WTC11 (cell line): ENCODE results near the gene KSR2. TPM values are rescaled to one million over a fixed set of nuclear protein-coding genes. Genes with fewer than 3 reads are reported as not detected.
A peak's percentile ranks its signal among the peaks of the same experiment; 100 is the strongest.

Experiments
- ATAC-seq: fragments of 200-7000 bp; cut with Tn5 transposase; 2 replicates; pipeline ENCODE4 v1.10.0; 2021; ENCODE audit warnings: mild to moderate bottlenecking, moderate library complexity
- CTCF ChIA-PET: fragments of 300-600 bp; sonication (Branson Sonifier 250); formaldehyde crosslinking; loops from one replicate; lab custom pipeline; 2021; ENCODE audit warnings: antibody characterized with exemption; lab: Charles Lee
- POLR2A ChIA-PET: fragments of 350-600 bp; sonication (Branson Sonifier 250); formaldehyde crosslinking; loops from one replicate; lab custom pipeline; 2021; ENCODE audit warnings: antibody characterized with exemption; lab: Charles Lee
- DNase-seq: peaks from one replicate; pipeline ENCODE4 v3.0.0; 2021; ENCODE audit warnings: low spot score
- H3K27ac Mint-ChIP-seq: 2 replicates; pipeline ENCODE4 v1.8.0; 2021; ENCODE audit warnings: mixed read lengths
- H3K27me3 Mint-ChIP-seq: 2 replicates; pipeline ENCODE4 v1.8.0; 2021; ENCODE audit warnings: low read depth, mild to moderate bottlenecking, moderate library complexity, mixed read lengths
- H3K36me3 Mint-ChIP-seq: 2 replicates; pipeline ENCODE4 v1.8.0; 2021; ENCODE audit warnings: mixed read lengths
- H3K4me1 Mint-ChIP-seq: 2 replicates; pipeline ENCODE4 v1.8.0; 2022; ENCODE audit warnings: mixed read lengths
- H3K4me3 Mint-ChIP-seq: 2 replicates; pipeline ENCODE4 v1.8.0; 2021; ENCODE audit warnings: mild to moderate bottlenecking, moderate library complexity, mixed read lengths
- H3K9me3 Mint-ChIP-seq: 2 replicates; pipeline ENCODE4 v1.8.0; 2021; ENCODE audit warnings: mixed read lengths
- E2F4 ChIP-seq: sonication (generic); formaldehyde crosslinking; IDR thresholded peaks from 2 replicates; pipeline ENCODE4 v1.8.1; 2022; ENCODE audit warnings: low read depth, mild to moderate bottlenecking, moderate library complexity, missing genetic modification reagents, borderline replicate concordance
- ESRRA ChIP-seq: sonication (generic); formaldehyde crosslinking; IDR thresholded peaks from 2 replicates; pipeline ENCODE4 v1.8.1; 2022; ENCODE audit warnings: mild to moderate bottlenecking, missing genetic modification reagents, borderline replicate concordance
- FOXJ3 ChIP-seq: sonication (generic); formaldehyde crosslinking; IDR thresholded peaks from 2 replicates; pipeline ENCODE4 v1.9.0; 2021; ENCODE audit warnings: missing genetic modification reagents, mild to moderate bottlenecking, borderline replicate concordance
- GRHL2 ChIP-seq: fragments of 250-450 bp; sonication (Bioruptor Pico); IDR thresholded peaks from 2 replicates; pipeline ENCODE4 v1.8.0; 2022; ENCODE audit warnings: mild to moderate bottlenecking, moderate library complexity; ENCODE audit not compliant: insufficient replicate concordance, severe bottlenecking
- GTF2I ChIP-seq: fragments of 250-450 bp; sonication (Bioruptor Pico); conservative IDR thresholded peaks from 2 replicates; pipeline ENCODE4 v1.4.0; 2021; ENCODE audit warnings: mild to moderate bottlenecking
- IRF2 ChIP-seq: sonication (generic); formaldehyde crosslinking; IDR thresholded peaks from 2 replicates; pipeline ENCODE4 v1.8.0; 2022; ENCODE audit warnings: low read depth, missing genetic modification reagents, borderline replicate concordance
- KAT7 ChIP-seq: sonication (generic); formaldehyde crosslinking; IDR thresholded peaks from 2 replicates; pipeline ENCODE4 v1.8.1; 2023; ENCODE audit warnings: missing genetic modification reagents, mild to moderate bottlenecking, borderline replicate concordance
- NR3C1 ChIP-seq: sonication (generic); formaldehyde crosslinking; conservative IDR thresholded peaks from 2 replicates; pipeline ENCODE4 v1.8.1; 2023; ENCODE audit warnings: low read depth, mild to moderate bottlenecking, missing genetic modification reagents
- PRDM15 ChIP-seq: sonication (generic); formaldehyde crosslinking; IDR thresholded peaks from 2 replicates; pipeline ENCODE4 v1.8.0; 2022; ENCODE audit warnings: missing genetic modification reagents
- SOX15 ChIP-seq: fragments of 250-450 bp; sonication (Bioruptor Pico); IDR thresholded peaks from 2 replicates; pipeline ENCODE4 v1.9.0; 2021; ENCODE audit warnings: mild to moderate bottlenecking
- SP1 ChIP-seq: sonication (generic); formaldehyde crosslinking; conservative IDR thresholded peaks from 2 replicates; pipeline ENCODE4 v1.8.1; 2022; ENCODE audit warnings: missing genetic modification reagents
- TCF7 ChIP-seq: sonication (generic); formaldehyde crosslinking; IDR thresholded peaks from 2 replicates; pipeline ENCODE4 v1.8.0; 2022; ENCODE audit warnings: mild to moderate bottlenecking, low read depth, missing genetic modification reagents, moderate library complexity
- TEAD4 ChIP-seq: sonication (generic); formaldehyde crosslinking; IDR thresholded peaks from 2 replicates; pipeline ENCODE4 v1.8.0; 2022; ENCODE audit warnings: mild to moderate bottlenecking, missing genetic modification reagents
- ZNF121 ChIP-seq: sonication (generic); formaldehyde crosslinking; IDR thresholded peaks from 2 replicates; pipeline ENCODE4 v1.8.0; 2023; ENCODE audit warnings: missing genetic modification reagents
- ZNF138 ChIP-seq: sonication (generic); formaldehyde crosslinking; conservative IDR thresholded peaks from 2 replicates; pipeline ENCODE4 v1.8.1; 2022; ENCODE audit warnings: mild to moderate bottlenecking, moderate library complexity, missing genetic modification reagents
- ZNF396 ChIP-seq: fragments of 250-450 bp; sonication (Bioruptor Pico); IDR thresholded peaks from 2 replicates; pipeline ENCODE4 v1.8.0; 2021; ENCODE audit warnings: mild to moderate bottlenecking, moderate library complexity, borderline replicate concordance
- total RNA-seq: library from RNA; stranded (reverse); gene quantifications from 3 replicates; pipeline ENCODE4 v1.2.3, GENCODE V29; 2021
- TF ChIP-seq, protein P1 (sequence below): fragments of 250-450 bp; sonication (Bioruptor Pico); IDR thresholded peaks from 2 replicates; pipeline ENCODE4 v1.9.0; 2021; ENCODE audit warnings: mild to moderate bottlenecking
- TF ChIP-seq, protein P2 (sequence below): sonication (generic); formaldehyde crosslinking; IDR thresholded peaks from 2 replicates; pipeline ENCODE4 v1.8.0; 2022; ENCODE audit warnings: mild to moderate bottlenecking, missing genetic modification reagents
- TF ChIP-seq, protein P3 (sequence below): sonication (generic); formaldehyde crosslinking; IDR thresholded peaks from 2 replicates; pipeline ENCODE4 v1.8.1; 2022; ENCODE audit warnings: low read depth, missing genetic modification reagents, borderline replicate concordance

Gene KSR2
- total RNA-seq, 1 experiment from 2014 or later: 2.4 TPM

GRCh38 chr12:117498256-117498655 is 470.5 kb downstream of the KSR2 start (continued):
- TF ChIP-seq, protein P1, sequence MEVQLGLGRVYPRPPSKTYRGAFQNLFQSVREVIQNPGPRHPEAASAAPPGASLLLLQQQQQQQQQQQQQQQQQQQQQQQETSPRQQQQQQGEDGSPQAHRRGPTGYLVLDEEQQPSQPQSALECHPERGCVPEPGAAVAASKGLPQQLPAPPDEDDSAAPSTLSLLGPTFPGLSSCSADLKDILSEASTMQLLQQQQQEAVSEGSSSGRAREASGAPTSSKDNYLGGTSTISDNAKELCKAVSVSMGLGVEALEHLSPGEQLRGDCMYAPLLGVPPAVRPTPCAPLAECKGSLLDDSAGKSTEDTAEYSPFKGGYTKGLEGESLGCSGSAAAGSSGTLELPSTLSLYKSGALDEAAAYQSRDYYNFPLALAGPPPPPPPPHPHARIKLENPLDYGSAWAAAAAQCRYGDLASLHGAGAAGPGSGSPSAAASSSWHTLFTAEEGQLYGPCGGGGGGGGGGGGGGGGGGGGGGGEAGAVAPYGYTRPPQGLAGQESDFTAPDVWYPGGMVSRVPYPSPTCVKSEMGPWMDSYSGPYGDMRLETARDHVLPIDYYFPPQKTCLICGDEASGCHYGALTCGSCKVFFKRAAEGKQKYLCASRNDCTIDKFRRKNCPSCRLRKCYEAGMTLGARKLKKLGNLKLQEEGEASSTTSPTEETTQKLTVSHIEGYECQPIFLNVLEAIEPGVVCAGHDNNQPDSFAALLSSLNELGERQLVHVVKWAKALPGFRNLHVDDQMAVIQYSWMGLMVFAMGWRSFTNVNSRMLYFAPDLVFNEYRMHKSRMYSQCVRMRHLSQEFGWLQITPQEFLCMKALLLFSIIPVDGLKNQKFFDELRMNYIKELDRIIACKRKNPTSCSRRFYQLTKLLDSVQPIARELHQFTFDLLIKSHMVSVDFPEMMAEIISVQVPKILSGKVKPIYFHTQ (CRISPR knock-in tag): no peak
- TF ChIP-seq, protein P2, sequence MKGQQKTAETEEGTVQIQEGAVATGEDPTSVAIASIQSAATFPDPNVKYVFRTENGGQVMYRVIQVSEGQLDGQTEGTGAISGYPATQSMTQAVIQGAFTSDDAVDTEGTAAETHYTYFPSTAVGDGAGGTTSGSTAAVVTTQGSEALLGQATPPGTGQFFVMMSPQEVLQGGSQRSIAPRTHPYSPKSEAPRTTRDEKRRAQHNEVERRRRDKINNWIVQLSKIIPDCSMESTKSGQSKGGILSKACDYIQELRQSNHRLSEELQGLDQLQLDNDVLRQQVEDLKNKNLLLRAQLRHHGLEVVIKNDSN (CRISPR knock-in tag): no peak
- no peak for TF ChIP-seq IRF2 (CRISPR knock-in tag)

GRCh38 chr12:117497407-117497806 is 471.4 kb downstream of the KSR2 start:
- TF ChIP-seq ZNF138 (CRISPR knock-in tag): no peak
- no peak for TF ChIP-seq TCF7 (CRISPR knock-in tag)
- no peak for TF ChIP-seq ZNF121 (CRISPR knock-in tag)
- ATAC-seq: no peak
- ChIA-PET POLR2A (no interaction called here), CTCF (interaction anchor here (4.4 kb wide), 1 partner anchor 130 kb away, joined by 14 read pairs; no protein-coding TSS in a partner anchor)
- H3K27me3 Mint-ChIP-seq: no peaks in the 10 kb centered on the region
- peaks cover 23% of the 10 kb centered on the region for H3K4me1 Mint-ChIP-seq
- H3K4me3 Mint-ChIP-seq: no peak overlapping the region
- H3K36me3 Mint-ChIP-seq: no peaks in the 10 kb centered on the region
- no peak overlapping the region for H3K27ac Mint-ChIP-seq
- no peak for DNase-seq
- H3K9me3 Mint-ChIP-seq: no peaks in the 10 kb centered on the region

DNA sequence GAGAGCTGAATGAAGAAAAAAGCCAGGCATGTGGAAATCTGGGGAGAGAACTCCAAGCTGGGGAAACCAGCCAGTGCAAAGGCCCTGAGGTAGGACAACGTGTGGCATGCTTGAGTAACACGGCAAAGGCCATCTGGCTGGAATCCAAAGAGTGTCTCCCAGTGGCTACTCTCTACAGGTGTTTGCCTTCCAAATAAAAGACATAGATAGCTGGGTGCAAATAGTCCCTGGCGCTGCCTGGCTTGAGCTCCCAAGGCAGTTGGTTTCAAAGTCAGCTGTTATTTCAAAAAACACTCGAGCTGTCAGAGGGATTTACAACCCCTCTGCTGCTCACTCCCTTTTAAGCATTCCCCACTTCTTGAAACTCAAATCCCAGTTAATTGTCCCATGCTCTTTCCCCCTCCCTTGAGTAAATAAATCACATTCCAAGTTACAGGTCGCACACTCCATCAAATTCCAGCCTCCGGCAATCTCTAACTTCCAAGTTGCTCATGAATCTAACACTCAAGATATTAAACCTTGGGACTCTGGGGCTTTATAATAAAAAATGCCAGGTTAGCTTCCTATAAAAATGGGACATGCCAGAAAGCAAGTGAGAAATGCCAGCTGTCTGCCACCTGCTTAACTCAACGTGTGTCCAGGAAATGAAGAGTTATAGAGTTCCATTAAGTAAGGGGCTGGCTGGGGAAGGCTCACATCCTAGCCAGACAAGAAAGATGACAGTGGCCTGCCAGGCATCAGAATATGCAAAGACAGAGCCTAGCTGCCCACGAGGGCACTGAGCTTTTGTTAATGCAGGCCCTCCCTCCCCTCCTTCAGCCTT is 473.7 kb downstream of the KSR2 start:
- no peak overlapping the region for H3K4me3 Mint-ChIP-seq
- H3K36me3 Mint-ChIP-seq: no peaks in the 10 kb centered on the region
- peaks cover 23% of the 10 kb centered on the region for H3K4me1 Mint-ChIP-seq
- POLR2A ChIA-PET: no interaction called here
- no peak for ATAC-seq
- no peaks in the 10 kb centered on the region for H3K27me3 Mint-ChIP-seq
- H3K27ac Mint-ChIP-seq: peak overlapping the region; percentile 29; the same call in 1 of the 2 replicates
- TF ChIP-seq GTF2I (peak; percentile 74; the same call in 1 of the 2 replicates), FOXJ3 (CRISPR knock-in tag) (no peak)
- H3K9me3 Mint-ChIP-seq: no peaks in the 10 kb centered on the region
- no peak for DNase-seq
- CTCF ChIA-PET: interaction anchor here (0.7 to 4.4 kb wide), 6 partner anchors 22 to 355 kb away, joined by 3 to 14 read pairs (median 4); no protein-coding TSS in a partner anchor

GRCh38 chr12:117491711-117492110 is 477.1 kb downstream of the KSR2 start:
- POLR2A ChIA-PET: no interaction called here
- ATAC-seq: no peak
- no peak overlapping the region for H3K27ac Mint-ChIP-seq
- CTCF ChIA-PET: no interaction called here
- no peaks in the 10 kb centered on the region for H3K36me3 Mint-ChIP-seq
- H3K4me1 Mint-ChIP-seq: peaks cover 12% of the 10 kb centered on the region
- no peak for DNase-seq
- H3K4me3 Mint-ChIP-seq: no peak overlapping the region
- H3K27me3 Mint-ChIP-seq: no peaks in the 10 kb centered on the region; the same call in 1 of the 2 replicates
- no peaks in the 10 kb centered on the region for H3K9me3 Mint-ChIP-seq
- TF ChIP-seq SOX15 (CRISPR knock-in tag): no peak
- no peak for TF ChIP-seq E2F4 (CRISPR knock-in tag)
- TF ChIP-seq, protein P3, sequence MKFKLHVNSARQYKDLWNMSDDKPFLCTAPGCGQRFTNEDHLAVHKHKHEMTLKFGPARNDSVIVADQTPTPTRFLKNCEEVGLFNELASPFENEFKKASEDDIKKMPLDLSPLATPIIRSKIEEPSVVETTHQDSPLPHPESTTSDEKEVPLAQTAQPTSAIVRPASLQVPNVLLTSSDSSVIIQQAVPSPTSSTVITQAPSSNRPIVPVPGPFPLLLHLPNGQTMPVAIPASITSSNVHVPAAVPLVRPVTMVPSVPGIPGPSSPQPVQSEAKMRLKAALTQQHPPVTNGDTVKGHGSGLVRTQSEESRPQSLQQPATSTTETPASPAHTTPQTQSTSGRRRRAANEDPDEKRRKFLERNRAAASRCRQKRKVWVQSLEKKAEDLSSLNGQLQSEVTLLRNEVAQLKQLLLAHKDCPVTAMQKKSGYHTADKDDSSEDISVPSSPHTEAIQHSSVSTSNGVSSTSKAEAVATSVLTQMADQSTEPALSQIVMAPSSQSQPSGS (CRISPR knock-in tag): no peak
- no peak for TF ChIP-seq NR3C1 (CRISPR knock-in tag)
- no peak for TF ChIP-seq ESRRA (CRISPR knock-in tag)
- no peak for TF ChIP-seq TEAD4 (CRISPR knock-in tag)
- no peak for TF ChIP-seq PRDM15 (CRISPR knock-in tag)
- TF ChIP-seq KAT7 (CRISPR knock-in tag): no peak
- no peak for TF ChIP-seq ZNF396 (CRISPR knock-in tag)
- no peak for TF ChIP-seq SP1 (CRISPR knock-in tag)
- TF ChIP-seq GRHL2 (CRISPR knock-in tag): no peak
